Activated naive CD8-positive, alpha-beta T cell treated with anti-CD3 and anti-CD28 coated beads, Interleukin-2, amount 10 ng/mL, durations not matched to agents 7 days and 5 days (primary cell): Measurements from ENCODE around the gene MAST4. TPM values are rescaled to one million over a fixed set of nuclear protein-coding genes. Genes with fewer than 3 reads are reported as not detected.

Source experiments
- ATAC-seq: fragments of 150-1000 bp; cut with Tn5 transposase; one replicate; pipeline ENCODE4 v1.10.0; 2021; ENCODE audit warnings: low read depth, moderate library complexity
- POLR2A ChIA-PET: fragments of 350-600 bp; sonication (Branson Sonifier 250); formaldehyde crosslinking; loops from one replicate; lab custom pipeline; 2021; ENCODE audit warnings: antibody characterized with exemption; lab: Charles Lee
- DNase-seq: peaks from one replicate; pipeline ENCODE4 v3.0.0; 2021
- H3K27ac Mint-ChIP-seq: one replicate; pipeline ENCODE4 v1.8.0; 2022; ENCODE audit warnings: mild to moderate bottlenecking, mixed read lengths
- H3K27me3 Mint-ChIP-seq: one replicate; pipeline ENCODE4 v1.8.0; 2022; ENCODE audit warnings: mild to moderate bottlenecking, moderate library complexity, mixed read lengths
- H3K36me3 Mint-ChIP-seq: one replicate; pipeline ENCODE4 v1.8.0; 2021; ENCODE audit warnings: mild to moderate bottlenecking, mixed read lengths
- H3K4me1 Mint-ChIP-seq: one replicate; pipeline ENCODE4 v1.8.0; 2021; ENCODE audit warnings: mixed read lengths
- H3K4me3 Mint-ChIP-seq: one replicate; pipeline ENCODE4 v1.8.0; 2022; ENCODE audit warnings: mild to moderate bottlenecking, moderate library complexity, mixed read lengths
- H3K9me3 Mint-ChIP-seq: one replicate; pipeline ENCODE4 v1.8.0; 2021; ENCODE audit warnings: mixed read lengths
- total RNA-seq, 2 experiments: library from RNA; stranded (reverse); gene quantifications; one replicate each; pipeline ENCODE4 v1.2.3, GENCODE V29; 2021

MAST4 gene
- total RNA-seq, 2 experiments from 2014 or later, result 13.4 to 14.3 TPM

GRCh38 chr5:66642538-66642937 lies 46.3 kb downstream of the MAST4 start:
- Mint-ChIP-seq H3K9me3 (no peaks in the 10 kb centered on the region), H3K27me3 (peaks cover 14% of the 10 kb centered on the region), H3K27ac (no peak overlapping the region), H3K4me3 (no peak overlapping the region), H3K4me1 (peaks cover 2% of the 10 kb centered on the region), H3K36me3 (no peaks in the 10 kb centered on the region)
- DNase-seq (no peak), ATAC-seq (no peak)
- POLR2A ChIA-PET, result no interaction called here

GRCh38 chr5:66643387-66643786 lies 47.2 kb downstream of the MAST4 start:
- H3K4me3 Mint-ChIP-seq, result no peak overlapping the region
- H3K36me3 Mint-ChIP-seq, result no peaks in the 10 kb centered on the region
- peaks cover 7% of the 10 kb centered on the region for H3K27me3 Mint-ChIP-seq
- DNase-seq (no peak), ATAC-seq (no peak)
- H3K9me3 Mint-ChIP-seq, result peaks cover 1% of the 10 kb centered on the region
- no peak overlapping the region for H3K27ac Mint-ChIP-seq
- POLR2A ChIA-PET, result no interaction called here
- H3K4me1 Mint-ChIP-seq, result peaks cover 2% of the 10 kb centered on the region

- no peaks in the 10 kb centered on the region for H3K36me3 Mint-ChIP-seq
- H3K4me1 Mint-ChIP-seq, result no peaks in the 10 kb centered on the region
- DNase-seq, result no peak
- H3K4me3 Mint-ChIP-seq, result no peak overlapping the region
- no peak overlapping the region for H3K27ac Mint-ChIP-seq
- no peak for ATAC-seq
- peaks cover 3% of the 10 kb centered on the region for H3K27me3 Mint-ChIP-seq
- H3K9me3 Mint-ChIP-seq, result peaks cover 1% of the 10 kb centered on the region
- POLR2A ChIA-PET, result no interaction called here
Observed at GRCh38 chr5:66644111-66644510, 47.9 kb downstream of the MAST4 start.

- POLR2A ChIA-PET, result no interaction called here
- H3K36me3 Mint-ChIP-seq, result no peaks in the 10 kb centered on the region
- H3K27me3 Mint-ChIP-seq, result peaks cover 3% of the 10 kb centered on the region
- no peak for ATAC-seq
- no peak overlapping the region for H3K27ac Mint-ChIP-seq
- peaks cover 1% of the 10 kb centered on the region for H3K9me3 Mint-ChIP-seq
- no peaks in the 10 kb centered on the region for H3K4me1 Mint-ChIP-seq
- DNase-seq, result no peak
- H3K4me3 Mint-ChIP-seq, result no peak overlapping the region
Observed at GRCh38 chr5:66645039-66645438, 48.8 kb downstream of the MAST4 start.

- Mint-ChIP-seq H3K4me3 (no peak overlapping the region), H3K27me3 (peaks cover 3% of the 10 kb centered on the region), H3K36me3 (no peaks in the 10 kb centered on the region), H3K9me3 (peaks cover 1% of the 10 kb centered on the region), H3K27ac (no peak overlapping the region), H3K4me1 (no peaks in the 10 kb centered on the region)
- POLR2A ChIA-PET, result no interaction called here
- ATAC-seq (no peak), DNase-seq (no peak)
Observed at GRCh38 chr5:66646570-66646969, 50.4 kb downstream of the MAST4 start.

- no peaks in the 10 kb centered on the region for H3K36me3 Mint-ChIP-seq
- no peaks in the 10 kb centered on the region for H3K4me1 Mint-ChIP-seq
- POLR2A ChIA-PET, result no interaction called here
- peaks cover 3% of the 10 kb centered on the region for H3K27me3 Mint-ChIP-seq
- DNase-seq (no peak), ATAC-seq (no peak)
- no peak overlapping the region for H3K27ac Mint-ChIP-seq
- no peak overlapping the region for H3K4me3 Mint-ChIP-seq
- H3K9me3 Mint-ChIP-seq, result peaks cover 6% of the 10 kb centered on the region
Observed at GRCh38 chr5:66647146-66647856, 51.1 kb downstream of the MAST4 start.

- H3K9me3 Mint-ChIP-seq, result peaks cover 7% of the 10 kb centered on the region
- no peak for DNase-seq
- no peak overlapping the region for H3K4me3 Mint-ChIP-seq
- POLR2A ChIA-PET, result no interaction called here
- ATAC-seq, result no peak
- no peak overlapping the region for H3K27ac Mint-ChIP-seq
- no peaks in the 10 kb centered on the region for H3K4me1 Mint-ChIP-seq
- H3K36me3 Mint-ChIP-seq, result no peaks in the 10 kb centered on the region
- peaks cover 9% of the 10 kb centered on the region for H3K27me3 Mint-ChIP-seq
Observed at GRCh38 chr5:66652818-66653217, 56.6 kb downstream of the MAST4 start.

GRCh38 chr5:66653325-66653724 lies 57.1 kb downstream of the MAST4 start:
- peaks cover 6% of the 10 kb centered on the region for H3K9me3 Mint-ChIP-seq
- no peak overlapping the region for H3K27ac Mint-ChIP-seq
- ATAC-seq (no peak), DNase-seq (no peak)
- H3K27me3 Mint-ChIP-seq, result peaks cover 9% of the 10 kb centered on the region
- POLR2A ChIA-PET, result no interaction called here
- no peaks in the 10 kb centered on the region for H3K4me1 Mint-ChIP-seq
- no peaks in the 10 kb centered on the region for H3K36me3 Mint-ChIP-seq
- no peak overlapping the region for H3K4me3 Mint-ChIP-seq

- peaks cover 10% of the 10 kb centered on the region for H3K27me3 Mint-ChIP-seq
- POLR2A ChIA-PET, result no interaction called here
- ATAC-seq (no peak), DNase-seq (no peak)
- H3K4me1 Mint-ChIP-seq, result peaks cover 3% of the 10 kb centered on the region
- H3K36me3 Mint-ChIP-seq, result no peaks in the 10 kb centered on the region
- no peak overlapping the region for H3K27ac Mint-ChIP-seq
- H3K9me3 Mint-ChIP-seq, result peaks cover 6% of the 10 kb centered on the region
- H3K4me3 Mint-ChIP-seq, result no peak overlapping the region
Observed at GRCh38 chr5:66655395-66656324, 59.5 kb downstream of the MAST4 start.

- peaks cover 17% of the 10 kb centered on the region for H3K27me3 Mint-ChIP-seq
- H3K27ac Mint-ChIP-seq, result no peak overlapping the region
- ATAC-seq, result no peak
- H3K36me3 Mint-ChIP-seq, result no peaks in the 10 kb centered on the region
- no peak overlapping the region for H3K4me3 Mint-ChIP-seq
- H3K4me1 Mint-ChIP-seq, result peaks cover 3% of the 10 kb centered on the region
- H3K9me3 Mint-ChIP-seq, result no peaks in the 10 kb centered on the region
- POLR2A ChIA-PET, result no interaction called here
- DNase-seq, result no peak
Observed at GRCh38 chr5:66658516-66658915, 62.3 kb downstream of the MAST4 start.

- POLR2A ChIA-PET, result no interaction called here
- Mint-ChIP-seq H3K27ac (no peak overlapping the region), H3K4me3 (no peak overlapping the region), H3K9me3 (no peaks in the 10 kb centered on the region), H3K36me3 (peaks cover 2% of the 10 kb centered on the region), H3K4me1 (peaks cover 3% of the 10 kb centered on the region), H3K27me3 (peaks cover 19% of the 10 kb centered on the region)
- ATAC-seq (no peak), DNase-seq (no peak)
Observed at GRCh38 chr5:66659780-66660179, 63.6 kb downstream of the MAST4 start.

GRCh38 chr5:66660396-66660795 lies 64.2 kb downstream of the MAST4 start:
- peaks cover 3% of the 10 kb centered on the region for H3K4me1 Mint-ChIP-seq

GRCh38 chr5:66661149-66661548 lies 65.0 kb downstream of the MAST4 start:
- Mint-ChIP-seq H3K27ac (no peak overlapping the region), H3K36me3 (peaks cover 2% of the 10 kb centered on the region), H3K4me1 (peaks cover 3% of the 10 kb centered on the region), H3K9me3 (no peaks in the 10 kb centered on the region), H3K4me3 (no peak overlapping the region), H3K27me3 (peaks cover 14% of the 10 kb centered on the region)
- ATAC-seq (no peak), DNase-seq (no peak)
- POLR2A ChIA-PET, result no interaction called here

More at GRCh38 chr5:66660396-66660795, 64.2 kb downstream of the MAST4 start:
- POLR2A ChIA-PET, result no interaction called here
- Mint-ChIP-seq H3K4me3 (no peak overlapping the region), H3K27me3 (peaks cover 16% of the 10 kb centered on the region), H3K36me3 (peaks cover 2% of the 10 kb centered on the region), H3K9me3 (no peaks in the 10 kb centered on the region), H3K27ac (no peak overlapping the region)
- DNase-seq (no peak), ATAC-seq (no peak)

GRCh38 chr5:66666778-66667177 lies 70.6 kb downstream of the MAST4 start:
- Mint-ChIP-seq H3K27ac (no peak overlapping the region), H3K9me3 (no peaks in the 10 kb centered on the region), H3K4me1 (no peaks in the 10 kb centered on the region), H3K4me3 (no peak overlapping the region), H3K27me3 (peaks cover 16% of the 10 kb centered on the region), H3K36me3 (peaks cover 2% of the 10 kb centered on the region)
- DNase-seq (no peak), ATAC-seq (no peak)
- POLR2A ChIA-PET, result no interaction called here
